ENCODE data around the gene DMRTA1. TPM values are rescaled to one million over a fixed set of nuclear protein-coding genes. Genes with fewer than 3 reads are reported as not detected.

Gene DMRTA1, protein sequence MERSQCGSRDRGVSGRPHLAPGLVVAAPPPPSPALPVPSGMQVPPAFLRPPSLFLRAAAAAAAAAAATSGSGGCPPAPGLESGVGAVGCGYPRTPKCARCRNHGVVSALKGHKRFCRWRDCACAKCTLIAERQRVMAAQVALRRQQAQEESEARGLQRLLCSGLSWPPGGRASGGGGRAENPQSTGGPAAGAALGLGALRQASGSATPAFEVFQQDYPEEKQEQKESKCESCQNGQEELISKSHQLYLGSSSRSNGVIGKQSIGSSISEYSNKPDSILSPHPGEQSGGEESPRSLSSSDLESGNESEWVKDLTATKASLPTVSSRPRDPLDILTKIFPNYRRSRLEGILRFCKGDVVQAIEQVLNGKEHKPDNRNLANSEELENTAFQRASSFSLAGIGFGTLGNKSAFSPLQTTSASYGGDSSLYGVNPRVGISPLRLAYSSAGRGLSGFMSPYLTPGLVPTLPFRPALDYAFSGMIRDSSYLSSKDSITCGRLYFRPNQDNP
- polyA plus RNA-seq: under 1 TPM in 3 of 4 donors, not detected in 1; under 0.01 to 0.31 (median 0.12) TPM
- long read RNA-seq, donor 1, full-length matches to known transcripts: 3 of 3 reads
- long read RNA-seq, donor 1, partial matches to known transcripts: 0 of 3 reads
- long read RNA-seq, donor 1, other reads (novel, unspliced or antisense): 0 of 3 reads
- long read RNA-seq, donor 2: 0 reads
- long read RNA-seq, donor 3: 0 reads
- long read RNA-seq, donor 4: 0 reads
- long read RNA-seq, donor 5: 0 reads
- long read RNA-seq, donor 6: 0 reads
- long read RNA-seq, donor 7: 0 reads
- long read RNA-seq, donor 8: 0 reads
- long read RNA-seq, donor 9, full-length matches to known transcripts: 1 of 1 reads
- long read RNA-seq, donor 9, partial matches to known transcripts: 0 of 1 reads
- long read RNA-seq, donor 9, other reads (novel, unspliced or antisense): 0 of 1 reads
- long read RNA-seq, donor 10, full-length matches to known transcripts: 2 of 2 reads
- long read RNA-seq, donor 10, partial matches to known transcripts: 0 of 2 reads
- long read RNA-seq, donor 10, other reads (novel, unspliced or antisense): 0 of 2 reads

DNA sequence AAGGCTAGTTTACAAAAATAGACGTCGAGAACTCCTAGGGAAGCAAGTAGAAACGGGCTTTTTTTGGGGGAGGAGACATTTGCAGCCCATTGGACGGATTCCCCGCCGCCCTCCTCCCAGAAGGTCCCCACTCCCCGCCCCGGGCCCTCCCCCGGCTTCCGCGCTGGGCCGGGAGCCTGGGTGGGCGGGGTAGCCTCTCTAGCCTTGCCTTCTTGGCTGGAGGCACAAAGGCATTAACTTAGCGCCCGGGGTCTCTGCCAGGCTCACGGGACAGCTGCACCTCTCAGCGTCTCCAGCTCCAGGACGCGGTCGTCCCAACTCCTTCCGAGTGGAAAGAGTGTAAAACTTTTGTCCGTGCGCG, at the start of gene DMRTA1:
Gene DMRTA1 (plus strand): TSS at position 236 of the 361 bp plus-strand sequence. CDS start 242 bp downstream, outside the sequence.
- H3K4me3 ChIP-seq (ENCODE audit: low read depth in 1 of 3, low read length in 3 of 3): peak within 1 kb of the TSS; percentile 36 to 69 (median 54)
- DNase-seq (no peak), FAIRE-seq (no peak)
- H3K9me3 ChIP-seq (ENCODE audit: control insufficient read depth in 2 of 2, insufficient read depth in 1 of 2, low read depth in 1 of 2, low read length in 1 of 2): no peaks in the 10 kb centered on the region
- no peak within 1 kb of the TSS for H3K27ac ChIP-seq (ENCODE audit: low read depth in 1 of 3, low read length in 2 of 3)
- H3K4me1 ChIP-seq (ENCODE audit: control insufficient read depth in 3 of 3, insufficient read depth in 2 of 3, low read depth in 1 of 3, low read length in 2 of 3): peaks cover 0 to 2% (median 0%) of the 10 kb centered on the region in 3 donors
- H3K36me3 ChIP-seq (ENCODE audit: control insufficient read depth in 3 of 3, insufficient read depth in 2 of 3, low read depth in 1 of 3, low read length in 3 of 3): no peaks in the 10 kb centered on the region
- H3K27me3 ChIP-seq (ENCODE audit: control insufficient read depth in 3 of 3, insufficient read depth in 3 of 3, low read length in 3 of 3): peaks cover 6 to 20% (median 7%) of the 10 kb centered on the region in 3 donors
- 1 to 3% (median 1%) methylated on average over 22 to 24 of the region's 24 CpGs for WGBS, 3 donors

DNA sequence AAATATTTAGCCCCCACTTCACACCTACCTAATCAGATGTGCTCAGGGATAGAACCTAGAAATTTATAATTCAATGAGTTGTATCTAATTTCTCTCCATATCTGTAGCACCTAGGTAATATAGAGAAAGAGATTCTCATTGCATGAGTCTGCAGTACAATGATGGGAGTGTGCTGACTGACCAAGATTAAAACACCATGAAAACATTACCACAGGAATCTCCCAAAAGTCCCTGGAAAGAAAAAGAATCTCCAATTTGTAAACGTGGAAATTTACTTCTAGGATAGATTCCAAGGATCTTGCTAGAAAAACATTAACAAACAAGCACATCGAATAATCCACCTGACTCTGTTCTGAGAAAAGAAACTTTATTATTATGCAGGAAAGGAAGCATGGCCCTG, 45.0 kb upstream of the DMRTA1 start:
- H3K27me3 ChIP-seq (ENCODE audit: control insufficient read depth in 3 of 3, insufficient read depth in 3 of 3, low read length in 3 of 3): no peaks in the 10 kb centered on the region
- H3K4me1 ChIP-seq (ENCODE audit: control insufficient read depth in 3 of 3, insufficient read depth in 2 of 3, low read depth in 1 of 3, low read length in 2 of 3): no peaks in the 10 kb centered on the region
- 50 to 57% (median 52%) methylated on average over 2 of the region's 2 CpGs for WGBS, 3 donors
- H3K27ac ChIP-seq (ENCODE audit: low read depth in 1 of 3, low read length in 2 of 3): no peak overlapping the region
- FAIRE-seq (no peak), DNase-seq (no peak)
- H3K36me3 ChIP-seq (ENCODE audit: control insufficient read depth in 3 of 3, insufficient read depth in 2 of 3, low read depth in 1 of 3, low read length in 3 of 3): no peaks in the 10 kb centered on the region
- H3K9me3 ChIP-seq (ENCODE audit: control insufficient read depth in 2 of 2, insufficient read depth in 1 of 2, low read depth in 1 of 2, low read length in 1 of 2): no peaks in the 10 kb centered on the region
- no peak overlapping the region for H3K4me3 ChIP-seq (ENCODE audit: low read depth in 1 of 3, low read length in 3 of 3)

DNA sequence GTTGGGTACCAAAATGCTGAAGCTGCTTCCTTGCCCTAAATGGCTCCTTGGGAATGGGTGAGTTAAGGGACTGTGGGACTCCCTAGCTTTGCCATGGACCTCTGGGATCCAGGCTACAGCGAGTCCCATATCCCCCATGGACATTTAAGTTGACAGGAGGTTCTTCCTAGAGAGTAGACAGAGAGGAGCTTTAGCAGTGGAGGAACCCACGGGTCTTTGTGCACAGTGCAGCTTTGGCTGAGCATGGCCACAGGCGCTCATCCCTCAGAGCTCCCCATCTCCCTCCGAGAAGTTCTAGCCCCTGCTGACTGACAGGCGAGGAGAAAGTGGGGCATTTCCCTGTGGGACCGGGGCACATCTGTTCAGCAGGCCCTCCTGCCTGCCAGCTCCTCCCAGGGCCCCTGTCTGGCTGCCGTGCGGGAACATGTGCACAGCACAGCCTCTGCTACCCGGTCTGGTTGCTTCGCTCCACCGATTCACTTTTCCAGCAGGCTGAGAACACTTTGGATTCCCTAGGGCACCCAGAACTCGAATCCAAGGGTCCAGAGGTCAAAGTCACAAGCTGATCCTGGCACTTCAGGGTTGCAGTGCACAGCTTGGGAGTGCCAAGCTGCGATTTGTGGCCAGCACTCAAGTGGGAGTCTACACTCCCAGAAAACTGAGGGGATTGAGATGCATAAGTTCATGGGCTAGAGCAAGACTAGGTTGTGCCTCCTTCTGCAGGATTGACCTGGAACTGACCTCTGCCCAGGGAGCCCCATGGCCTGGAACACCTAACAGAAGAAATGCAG, 40.6 kb upstream of the DMRTA1 start:
- Histone ChIP-seq H3K27ac (ENCODE audit: low read depth in 1 of 3, low read length in 2 of 3) (no peak overlapping the region), H3K27me3 (ENCODE audit: control insufficient read depth in 3 of 3, insufficient read depth in 3 of 3, low read length in 3 of 3) (no peaks in the 10 kb centered on the region), H3K9me3 (ENCODE audit: control insufficient read depth in 2 of 2, insufficient read depth in 1 of 2, low read depth in 1 of 2, low read length in 1 of 2) (no peaks in the 10 kb centered on the region), H3K4me1 (ENCODE audit: control insufficient read depth in 3 of 3, insufficient read depth in 2 of 3, low read depth in 1 of 3, low read length in 2 of 3) (no peaks in the 10 kb centered on the region), H3K36me3 (ENCODE audit: control insufficient read depth in 3 of 3, insufficient read depth in 2 of 3, low read depth in 1 of 3, low read length in 3 of 3) (no peaks in the 10 kb centered on the region), H3K4me3 (ENCODE audit: low read depth in 1 of 3, low read length in 3 of 3) (no peak overlapping the region)
- FAIRE-seq (no peak), DNase-seq (no peak)
- 71 to 78% (median 71%) methylated on average over 13 of the region's 13 CpGs for WGBS, 3 donors

DNA sequence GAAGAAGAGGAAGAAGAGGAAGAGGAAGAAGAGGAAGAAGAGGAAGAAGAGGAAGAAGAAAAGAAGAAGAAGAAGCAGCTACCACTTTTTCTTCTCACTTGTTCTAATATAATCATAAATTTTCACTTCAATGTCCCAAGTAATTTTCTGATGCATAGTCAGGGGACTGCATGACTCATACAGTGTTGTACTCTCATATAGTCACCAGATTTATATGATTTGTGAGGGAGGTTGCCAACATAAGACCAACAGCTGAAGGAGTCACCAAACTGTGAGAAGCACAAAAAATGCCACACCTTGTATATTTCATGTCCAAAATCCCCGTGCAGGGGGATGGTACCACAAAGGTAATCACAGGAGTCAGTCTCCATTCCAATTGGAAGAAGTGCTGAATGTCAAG, 32.7 kb upstream of the DMRTA1 start:
- Histone ChIP-seq H3K4me1 (ENCODE audit: control insufficient read depth in 3 of 3, insufficient read depth in 2 of 3, low read depth in 1 of 3, low read length in 2 of 3) (no peaks in the 10 kb centered on the region), H3K4me3 (ENCODE audit: low read depth in 1 of 3, low read length in 3 of 3) (no peak overlapping the region), H3K9me3 (ENCODE audit: control insufficient read depth in 2 of 2, insufficient read depth in 1 of 2, low read depth in 1 of 2, low read length in 1 of 2) (no peaks in the 10 kb centered on the region), H3K27me3 (ENCODE audit: control insufficient read depth in 3 of 3, insufficient read depth in 3 of 3, low read length in 3 of 3) (no peaks in the 10 kb centered on the region), H3K36me3 (ENCODE audit: control insufficient read depth in 3 of 3, insufficient read depth in 2 of 3, low read depth in 1 of 3, low read length in 3 of 3) (no peaks in the 10 kb centered on the region), H3K27ac (ENCODE audit: low read depth in 1 of 3, low read length in 2 of 3) (no peak overlapping the region)
- 67 to 73% (median 68%) methylated on average over 1 of the region's 1 CpG for WGBS, 3 donors
- DNase-seq (no peak), FAIRE-seq (no peak)

DNA sequence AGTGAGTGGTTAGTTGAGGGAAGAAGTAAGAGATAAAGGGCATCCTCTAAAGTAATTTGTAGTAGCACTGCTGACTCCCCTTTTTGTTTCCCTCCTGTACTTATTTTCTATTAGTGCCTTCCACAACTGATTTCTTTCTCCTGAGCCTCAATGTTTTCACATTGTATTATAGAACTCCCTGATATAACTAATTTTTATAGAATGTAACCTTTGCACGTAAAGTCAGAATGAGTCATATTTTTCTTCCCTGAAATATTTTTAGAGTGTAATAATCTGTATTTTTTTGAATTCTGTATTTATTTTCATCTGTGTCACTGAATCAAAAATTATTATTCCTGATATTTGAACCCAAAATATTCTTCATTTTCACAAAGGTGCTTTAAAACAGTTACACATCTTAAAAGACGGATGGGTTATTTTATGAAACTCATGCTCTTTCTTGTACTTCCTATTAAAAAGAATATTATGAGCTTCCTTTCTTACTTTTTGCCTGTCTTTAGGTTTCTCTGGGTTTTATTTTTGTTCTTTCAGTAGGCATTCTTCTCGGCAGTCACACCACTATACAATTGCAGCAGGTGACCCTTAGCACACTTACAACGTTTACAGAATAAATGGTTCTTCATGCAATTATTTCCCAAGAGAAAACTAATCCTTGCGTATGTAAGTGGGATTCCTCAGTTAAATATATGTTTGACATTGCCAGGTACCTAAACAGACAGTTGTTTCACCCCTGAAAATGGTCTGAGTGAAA, 30.5 kb upstream of the DMRTA1 start:
- Histone ChIP-seq H3K36me3 (ENCODE audit: control insufficient read depth in 3 of 3, insufficient read depth in 2 of 3, low read depth in 1 of 3, low read length in 3 of 3) (no peaks in the 10 kb centered on the region), H3K4me1 (ENCODE audit: control insufficient read depth in 3 of 3, insufficient read depth in 2 of 3, low read depth in 1 of 3, low read length in 2 of 3) (no peaks in the 10 kb centered on the region), H3K9me3 (ENCODE audit: control insufficient read depth in 2 of 2, insufficient read depth in 1 of 2, low read depth in 1 of 2, low read length in 1 of 2) (no peaks in the 10 kb centered on the region), H3K27ac (ENCODE audit: low read depth in 1 of 3, low read length in 2 of 3) (no peak overlapping the region), H3K27me3 (ENCODE audit: control insufficient read depth in 3 of 3, insufficient read depth in 3 of 3, low read length in 3 of 3) (no peaks in the 10 kb centered on the region), H3K4me3 (ENCODE audit: low read depth in 1 of 3, low read length in 3 of 3) (no peak overlapping the region)
- WGBS, 3 donors: 45 to 52% (median 45%) methylated on average over 5 of the region's 5 CpGs
- no peak for DNase-seq
- FAIRE-seq: no peak

DNA sequence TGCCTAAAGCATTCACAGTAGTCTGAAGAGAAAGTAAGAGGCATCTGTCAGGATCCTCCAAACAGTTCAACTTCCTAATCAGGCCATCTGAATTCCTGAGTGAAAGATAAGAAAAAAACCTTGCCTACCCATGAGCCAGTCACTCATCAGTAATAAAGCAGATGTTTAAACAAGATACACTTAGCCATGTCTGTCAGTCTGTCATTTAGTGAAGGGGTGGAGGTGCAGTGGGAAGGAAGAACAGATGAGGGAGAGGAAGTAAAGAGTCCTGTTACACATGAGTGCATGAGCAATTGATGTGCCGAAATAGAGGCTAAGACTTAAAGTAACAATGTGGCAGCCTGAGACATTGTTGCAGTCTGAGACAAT, 29.9 kb upstream of the DMRTA1 start:
- WGBS, 3 donors: 17 to 33% (median 30%) methylated on average over 1 of the region's 1 CpG
- H3K36me3 ChIP-seq (ENCODE audit: control insufficient read depth in 3 of 3, insufficient read depth in 2 of 3, low read depth in 1 of 3, low read length in 3 of 3): no peaks in the 10 kb centered on the region
- no peaks in the 10 kb centered on the region for H3K27me3 ChIP-seq (ENCODE audit: control insufficient read depth in 3 of 3, insufficient read depth in 3 of 3, low read length in 3 of 3)
- no peaks in the 10 kb centered on the region for H3K9me3 ChIP-seq (ENCODE audit: control insufficient read depth in 2 of 2, insufficient read depth in 1 of 2, low read depth in 1 of 2, low read length in 1 of 2)
- DNase-seq (no peak), FAIRE-seq (no peak)
- H3K27ac ChIP-seq (ENCODE audit: low read depth in 1 of 3, low read length in 2 of 3): no peak overlapping the region
- H3K4me1 ChIP-seq (ENCODE audit: control insufficient read depth in 3 of 3, insufficient read depth in 2 of 3, low read depth in 1 of 3, low read length in 2 of 3): no peaks in the 10 kb centered on the region
- H3K4me3 ChIP-seq (ENCODE audit: low read depth in 1 of 3, low read length in 3 of 3): no peak overlapping the region

DNA sequence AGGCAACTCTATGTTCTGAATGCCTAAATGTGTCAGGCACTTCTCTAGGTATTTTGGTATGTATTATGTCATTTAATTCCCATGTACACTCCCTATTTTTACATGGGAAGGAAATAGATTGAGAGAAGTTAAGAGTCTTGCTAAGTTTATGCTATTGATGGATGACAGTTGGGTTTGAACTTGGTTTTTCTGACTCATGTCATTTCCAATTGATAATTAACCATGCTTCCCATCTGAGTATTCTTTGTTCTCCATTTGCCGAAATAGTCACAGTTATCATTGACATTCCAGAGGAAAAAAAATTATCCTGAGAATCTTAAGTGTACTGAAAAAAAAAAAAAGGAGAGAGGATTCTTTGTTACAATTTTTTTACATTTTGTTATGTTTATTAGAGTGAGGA, 23.1 kb upstream of the DMRTA1 start:
- WGBS, 3 donors: 66 to 73% (median 69%) methylated on average over 1 of the region's 1 CpG
- Histone ChIP-seq H3K4me3 (ENCODE audit: low read depth in 1 of 3, low read length in 3 of 3) (no peak overlapping the region), H3K36me3 (ENCODE audit: control insufficient read depth in 3 of 3, insufficient read depth in 2 of 3, low read depth in 1 of 3, low read length in 3 of 3) (no peaks in the 10 kb centered on the region), H3K4me1 (ENCODE audit: control insufficient read depth in 3 of 3, insufficient read depth in 2 of 3, low read depth in 1 of 3, low read length in 2 of 3) (no peaks in the 10 kb centered on the region), H3K27me3 (ENCODE audit: control insufficient read depth in 3 of 3, insufficient read depth in 3 of 3, low read length in 3 of 3) (no peaks in the 10 kb centered on the region), H3K9me3 (ENCODE audit: control insufficient read depth in 2 of 2, insufficient read depth in 1 of 2, low read depth in 1 of 2, low read length in 1 of 2) (no peaks in the 10 kb centered on the region), H3K27ac (ENCODE audit: low read depth in 1 of 3, low read length in 2 of 3) (no peak overlapping the region)
- FAIRE-seq (no peak), DNase-seq (no peak)
